Fibroblast of mammary gland (primary cell): ENCODE measurements around the gene CBLB.

ENCODE experiments used
- DNase-seq: peaks from one replicate; pipeline ENCODE4 v3.0.0-alpha.2; 2010; ENCODE audit warnings: low read depth
- H3K4me3 ChIP-seq: 2 replicates; pipeline ENCODE4 v1.5.1; 2011; ENCODE audit warnings: low read depth, mild to moderate bottlenecking, low read length, moderate library complexity; ENCODE audit not compliant: control insufficient read depth
- TF ChIP-seq, protein P1 (sequence below): conservative IDR thresholded peaks from 2 replicates; pipeline ENCODE4 v1.5.1; 2011; ENCODE audit warnings: low read depth, low read length, inconsistent platforms; ENCODE audit not compliant: control insufficient read depth, insufficient read depth

Gene CBLB

GRCh38 chr3:105868742-105869530 is at the start of gene CBLB:
Gene CBLB, minus strand, starts transcription at chr3:105869012. Its CDS starts 1,435 bp downstream, at chr3:105867577.
- DNase-seq, result peak; percentile 99
- H3K4me3 ChIP-seq, result peak within 1 kb of the TSS; percentile 94
- TF ChIP-seq, protein P1, sequence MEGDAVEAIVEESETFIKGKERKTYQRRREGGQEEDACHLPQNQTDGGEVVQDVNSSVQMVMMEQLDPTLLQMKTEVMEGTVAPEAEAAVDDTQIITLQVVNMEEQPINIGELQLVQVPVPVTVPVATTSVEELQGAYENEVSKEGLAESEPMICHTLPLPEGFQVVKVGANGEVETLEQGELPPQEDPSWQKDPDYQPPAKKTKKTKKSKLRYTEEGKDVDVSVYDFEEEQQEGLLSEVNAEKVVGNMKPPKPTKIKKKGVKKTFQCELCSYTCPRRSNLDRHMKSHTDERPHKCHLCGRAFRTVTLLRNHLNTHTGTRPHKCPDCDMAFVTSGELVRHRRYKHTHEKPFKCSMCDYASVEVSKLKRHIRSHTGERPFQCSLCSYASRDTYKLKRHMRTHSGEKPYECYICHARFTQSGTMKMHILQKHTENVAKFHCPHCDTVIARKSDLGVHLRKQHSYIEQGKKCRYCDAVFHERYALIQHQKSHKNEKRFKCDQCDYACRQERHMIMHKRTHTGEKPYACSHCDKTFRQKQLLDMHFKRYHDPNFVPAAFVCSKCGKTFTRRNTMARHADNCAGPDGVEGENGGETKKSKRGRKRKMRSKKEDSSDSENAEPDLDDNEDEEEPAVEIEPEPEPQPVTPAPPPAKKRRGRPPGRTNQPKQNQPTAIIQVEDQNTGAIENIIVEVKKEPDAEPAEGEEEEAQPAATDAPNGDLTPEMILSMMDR, result no peak

DNA sequence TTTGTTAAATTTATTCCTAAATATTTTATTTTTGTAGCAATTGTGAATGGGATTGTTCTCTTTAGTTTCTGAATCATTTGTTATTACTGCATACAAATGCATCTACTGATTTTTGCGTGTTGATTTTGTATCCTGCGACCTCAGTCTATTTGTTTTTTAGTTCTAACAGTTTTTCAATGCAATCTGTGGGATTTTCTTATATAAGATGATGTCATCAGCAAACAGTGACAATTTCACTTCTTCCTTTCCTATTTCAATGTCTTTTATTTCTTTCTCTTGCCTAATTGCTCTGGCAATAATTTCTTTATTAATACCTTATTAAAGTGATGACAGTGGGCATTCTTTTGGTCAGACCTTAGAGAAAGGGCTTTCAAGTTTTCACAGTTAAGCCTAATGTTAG is 48.0 kb upstream of the CBLB start:
- no peak overlapping the region for H3K4me3 ChIP-seq
- TF ChIP-seq, protein P1, result no peak
- DNase-seq, result no peak

DNA sequence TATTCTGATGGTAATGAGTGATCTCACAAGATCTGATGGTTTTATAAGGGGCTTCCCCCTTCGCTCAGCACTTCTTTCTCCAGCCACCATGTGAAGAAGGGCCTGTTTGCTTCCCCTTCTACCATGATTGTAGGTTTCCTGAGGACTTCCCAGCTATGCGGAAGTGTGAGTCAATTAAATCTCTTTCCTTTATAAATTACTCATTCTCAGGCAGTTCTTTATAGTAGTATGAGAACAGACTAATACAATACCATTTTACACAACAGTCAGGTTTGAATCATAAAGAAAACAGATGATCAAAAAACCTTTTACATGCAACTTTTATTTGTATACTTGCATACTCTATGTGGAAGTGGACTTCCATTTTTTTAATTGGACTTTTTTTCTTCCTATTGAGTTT is 46.7 kb upstream of the CBLB start:
- TF ChIP-seq, protein P1, result no peak
- no peak overlapping the region for H3K4me3 ChIP-seq
- DNase-seq, result peak; percentile 48

GRCh38 chr3:105913616-105914015 is 44.8 kb upstream of the CBLB start:
- no peak for DNase-seq
- TF ChIP-seq, protein P1, result no peak
- H3K4me3 ChIP-seq, result no peak overlapping the region

DNA sequence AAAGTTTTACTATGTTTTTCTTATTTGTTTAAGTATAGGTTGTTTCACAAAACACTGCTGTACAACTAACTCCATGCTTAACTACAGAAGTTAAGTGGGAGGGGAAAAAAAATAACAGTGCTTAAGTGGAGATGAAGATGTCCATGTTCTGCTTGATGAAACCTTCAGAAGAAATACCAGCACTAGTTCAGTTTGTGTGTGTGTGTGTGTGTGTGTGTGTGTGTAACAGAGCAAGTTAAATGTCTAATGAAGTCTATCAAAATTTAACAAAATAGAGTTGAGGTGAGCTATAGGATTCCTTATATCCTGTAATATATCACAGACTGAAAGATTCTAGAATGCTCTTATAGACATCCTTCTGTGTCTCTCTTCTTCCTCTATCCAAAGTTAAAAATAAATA is 44.1 kb upstream of the CBLB start:
- TF ChIP-seq, protein P1, result no peak
- H3K4me3 ChIP-seq, result no peak overlapping the region
- DNase-seq, result no peak

- H3K4me3 ChIP-seq, result no peak overlapping the region
- DNase-seq, result no peak
- TF ChIP-seq, protein P1, result no peak
These were observed 42.7 kb upstream of the CBLB start for GRCh38 chr3:105911496-105911895.
